Measurements from ENCODE around the gene IYD. TPM values are rescaled to one million over a fixed set of nuclear protein-coding genes. Genes with fewer than 3 reads are reported as not detected.

IYD gene
- total RNA-seq, 2 donors from 2014 or later, result not detected

- ATAC-seq (no peak), DNase-seq (ENCODE audit: low spot score) (no peak)
- no peak overlapping the region for H3K4me3 Mint-ChIP-seq
- H3K36me3 Mint-ChIP-seq, result no peaks in the 10 kb centered on the region
- H3K4me1 Mint-ChIP-seq (ENCODE audit: low read depth in 2 of 2), result no peaks in the 10 kb centered on the region
- no peak overlapping the region for H3K27ac Mint-ChIP-seq
- no peaks in the 10 kb centered on the region for H3K9me3 Mint-ChIP-seq
- peaks cover 12 to 27% of the 10 kb centered on the region in 2 donors for H3K27me3 Mint-ChIP-seq
Observed at GRCh38 chr6:150392452-150393220, 23.8 kb downstream of the IYD start.

- no peak overlapping the region for H3K27ac Mint-ChIP-seq
- DNase-seq (ENCODE audit: low spot score), result no peak
- H3K27me3 Mint-ChIP-seq, result peaks cover 7 to 22% of the 10 kb centered on the region in 2 donors
- no peak for ATAC-seq
- no peak overlapping the region for H3K4me3 Mint-ChIP-seq
- H3K4me1 Mint-ChIP-seq (ENCODE audit: low read depth in 2 of 2), result no peaks in the 10 kb centered on the region
- no peaks in the 10 kb centered on the region for H3K36me3 Mint-ChIP-seq
- no peaks in the 10 kb centered on the region for H3K9me3 Mint-ChIP-seq
Observed at GRCh38 chr6:150394053-150394898, 25.5 kb downstream of the IYD start.

GRCh38 chr6:150394899-150395295 lies 26.1 kb downstream of the IYD start:
- no peaks in the 10 kb centered on the region for H3K9me3 Mint-ChIP-seq
- ATAC-seq (no peak), DNase-seq (ENCODE audit: low spot score) (no peak)
- peaks cover 6 to 22% of the 10 kb centered on the region in 2 donors for H3K27me3 Mint-ChIP-seq
- H3K4me1 Mint-ChIP-seq (ENCODE audit: low read depth in 2 of 2), result no peaks in the 10 kb centered on the region
- no peak overlapping the region for H3K4me3 Mint-ChIP-seq
- no peaks in the 10 kb centered on the region for H3K36me3 Mint-ChIP-seq
- H3K27ac Mint-ChIP-seq, result no peak overlapping the region

- peaks cover 6 to 24% of the 10 kb centered on the region in 2 donors for H3K27me3 Mint-ChIP-seq
- H3K36me3 Mint-ChIP-seq, result no peaks in the 10 kb centered on the region
- no peak overlapping the region for H3K4me3 Mint-ChIP-seq
- no peaks in the 10 kb centered on the region for H3K4me1 Mint-ChIP-seq (ENCODE audit: low read depth in 2 of 2)
- DNase-seq (ENCODE audit: low spot score) (no peak), ATAC-seq (peak in 1 of 2 donors; percentile 51)
- no peak overlapping the region for H3K27ac Mint-ChIP-seq
- H3K9me3 Mint-ChIP-seq, result no peaks in the 10 kb centered on the region
Observed at GRCh38 chr6:150395388-150396009, 26.7 kb downstream of the IYD start.

- no peak for ATAC-seq
- no peak for DNase-seq (ENCODE audit: low spot score)
- Mint-ChIP-seq H3K27ac (no peak overlapping the region), H3K9me3 (peaks cover 4% of the 10 kb centered on the region), H3K27me3 (peaks cover 20 to 48% of the 10 kb centered on the region in 2 donors), H3K36me3 (peaks cover 14% of the 10 kb centered on the region), H3K4me3 (no peak overlapping the region), H3K4me1 (ENCODE audit: low read depth in 2 of 2) (no peaks in the 10 kb centered on the region)
Observed at GRCh38 chr6:150403458-150404246, 34.8 kb downstream of the IYD start.

- H3K4me1 Mint-ChIP-seq (ENCODE audit: low read depth in 2 of 2), result no peaks in the 10 kb centered on the region
- ATAC-seq (no peak), DNase-seq (ENCODE audit: low spot score) (no peak)
- no peak overlapping the region for H3K27ac Mint-ChIP-seq
- H3K9me3 Mint-ChIP-seq, result peaks cover 4% of the 10 kb centered on the region
- H3K27me3 Mint-ChIP-seq, result peaks cover 19 to 50% of the 10 kb centered on the region in 2 donors
- H3K36me3 Mint-ChIP-seq, result peaks cover 14% of the 10 kb centered on the region
- no peak overlapping the region for H3K4me3 Mint-ChIP-seq
Observed at GRCh38 chr6:150406948-150407347, 38.1 kb downstream of the IYD start.

DNA sequence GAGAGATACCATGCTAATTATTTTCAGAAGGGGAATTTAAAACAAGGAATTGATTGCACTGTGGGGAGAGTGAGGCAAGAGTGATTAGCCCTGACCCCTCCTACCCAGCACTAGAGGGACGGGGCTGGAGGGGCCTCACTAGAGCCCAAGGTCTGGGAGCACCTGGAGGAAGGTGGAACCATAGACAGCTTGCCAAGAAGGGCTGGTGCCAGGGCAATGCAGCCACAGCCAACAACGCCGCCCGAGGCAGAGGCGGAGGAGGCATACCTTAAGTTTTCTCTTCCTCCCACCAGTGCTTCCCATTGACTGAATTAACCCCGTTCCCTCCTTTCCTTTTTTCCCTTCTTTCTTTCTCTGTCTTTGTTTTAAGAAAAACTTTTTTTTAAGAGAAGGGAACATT lies 40.0 kb downstream of the IYD start:
- no peaks in the 10 kb centered on the region for H3K4me1 Mint-ChIP-seq (ENCODE audit: low read depth in 2 of 2)
- no peak overlapping the region for H3K27ac Mint-ChIP-seq
- H3K36me3 Mint-ChIP-seq, result peaks cover 14% of the 10 kb centered on the region
- no peak for ATAC-seq
- no peak for DNase-seq (ENCODE audit: low spot score)
- H3K27me3 Mint-ChIP-seq, result peaks cover 24 to 57% of the 10 kb centered on the region in 2 donors
- peaks cover 4% of the 10 kb centered on the region for H3K9me3 Mint-ChIP-seq
- no peak overlapping the region for H3K4me3 Mint-ChIP-seq

- Mint-ChIP-seq H3K4me3 (no peak overlapping the region), H3K9me3 (peaks cover 4% of the 10 kb centered on the region), H3K4me1 (ENCODE audit: low read depth in 2 of 2) (no peaks in the 10 kb centered on the region), H3K27ac (no peak overlapping the region), H3K36me3 (peaks cover 14% of the 10 kb centered on the region), H3K27me3 (peaks cover 30 to 60% of the 10 kb centered on the region in 2 donors)
- ATAC-seq (no peak), DNase-seq (ENCODE audit: low spot score) (no peak)
Observed at GRCh38 chr6:150409576-150410066, 40.8 kb downstream of the IYD start.

DNA sequence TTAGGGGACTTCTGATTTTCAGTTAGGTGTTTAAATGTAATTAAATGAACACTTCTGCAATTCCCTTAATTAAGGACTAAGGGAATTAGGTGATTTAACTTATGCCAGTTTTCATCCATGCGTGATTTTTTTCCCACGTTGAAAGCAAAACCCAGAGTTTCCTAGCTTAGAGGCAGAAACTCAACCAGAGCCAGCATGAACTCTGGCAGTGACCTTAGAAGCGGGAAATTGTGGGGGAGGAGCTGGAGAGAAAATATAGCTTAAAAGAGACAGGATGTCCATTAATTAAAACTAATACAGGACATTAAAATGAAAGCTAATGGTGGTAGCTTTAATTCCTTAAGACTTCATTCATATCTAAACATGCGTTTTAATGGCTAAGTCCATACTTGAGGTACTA lies 41.6 kb downstream of the IYD start:
- no peak overlapping the region for H3K27ac Mint-ChIP-seq
- H3K9me3 Mint-ChIP-seq, result no peaks in the 10 kb centered on the region
- no peaks in the 10 kb centered on the region for H3K4me1 Mint-ChIP-seq (ENCODE audit: low read depth in 2 of 2)
- H3K36me3 Mint-ChIP-seq, result peaks cover 12% of the 10 kb centered on the region
- ATAC-seq (no peak), DNase-seq (ENCODE audit: low spot score) (no peak)
- no peak overlapping the region for H3K4me3 Mint-ChIP-seq
- peaks cover 35 to 62% of the 10 kb centered on the region in 2 donors for H3K27me3 Mint-ChIP-seq

DNA sequence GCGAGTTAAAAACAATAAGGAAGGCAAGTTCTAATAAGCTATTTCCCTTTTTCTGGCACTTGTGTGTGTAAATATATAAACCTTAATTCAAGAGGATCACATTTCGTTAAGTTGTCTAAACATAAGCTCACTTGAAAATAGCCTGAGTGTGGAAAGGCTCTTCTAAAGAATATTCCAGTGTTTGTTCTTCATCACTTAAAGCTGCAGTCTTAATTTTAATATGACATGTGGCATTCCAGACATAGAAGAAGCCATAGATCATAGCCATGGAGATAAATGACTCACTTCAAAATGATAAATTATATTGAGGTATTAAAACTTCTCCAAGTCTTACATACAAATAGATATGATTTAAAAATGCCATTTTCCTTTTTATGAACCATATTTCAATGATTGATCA lies 42.1 kb downstream of the IYD start:
- no peak overlapping the region for H3K4me3 Mint-ChIP-seq
- H3K27ac Mint-ChIP-seq, result no peak overlapping the region
- no peak for ATAC-seq
- H3K4me1 Mint-ChIP-seq (ENCODE audit: low read depth in 2 of 2), result peaks cover 0 to 3% of the 10 kb centered on the region in 2 donors
- DNase-seq (ENCODE audit: low spot score), result no peak
- H3K27me3 Mint-ChIP-seq, result peaks cover 34 to 62% of the 10 kb centered on the region in 2 donors
- peaks cover 7% of the 10 kb centered on the region for H3K36me3 Mint-ChIP-seq
- H3K9me3 Mint-ChIP-seq, result no peaks in the 10 kb centered on the region

DNA sequence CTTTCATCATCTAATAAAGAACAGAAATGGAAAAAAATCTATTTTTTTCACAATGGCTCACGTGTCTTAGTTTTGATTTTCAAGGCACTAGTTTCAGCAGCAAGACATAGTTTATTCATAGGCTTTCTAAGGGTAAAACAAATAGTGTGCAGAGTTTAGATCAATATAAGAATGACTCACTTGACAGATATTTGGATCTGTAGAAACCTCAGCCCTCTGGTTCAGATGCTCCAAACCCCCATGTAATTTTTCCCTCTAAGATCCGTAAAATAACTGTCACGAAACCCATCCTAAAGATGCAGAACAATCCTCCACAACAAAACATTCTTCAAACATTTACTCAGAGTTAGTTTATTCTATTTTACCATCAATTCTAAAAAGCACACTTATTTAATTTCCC lies 43.4 kb downstream of the IYD start:
- no peak for ATAC-seq
- H3K27ac Mint-ChIP-seq, result no peak overlapping the region

GRCh38 chr6:150413198-150413597 lies 44.4 kb downstream of the IYD start:
- Mint-ChIP-seq H3K9me3 (no peaks in the 10 kb centered on the region), H3K27ac (no peak overlapping the region), H3K27me3 (peaks cover 32 to 55% of the 10 kb centered on the region in 2 donors), H3K4me3 (no peak overlapping the region), H3K4me1 (ENCODE audit: low read depth in 2 of 2) (peaks cover 10 to 17% of the 10 kb centered on the region in 2 donors), H3K36me3 (no peaks in the 10 kb centered on the region)
- DNase-seq (ENCODE audit: low spot score) (no peak), ATAC-seq (no peak)

More for the DNA sequence above, 43.4 kb downstream of the IYD start:
- Mint-ChIP-seq H3K9me3 (no peaks in the 10 kb centered on the region), H3K4me3 (no peak overlapping the region), H3K36me3 (no peaks in the 10 kb centered on the region), H3K4me1 (ENCODE audit: low read depth in 2 of 2) (peaks cover under 1 to 10% of the 10 kb centered on the region in 2 donors), H3K27me3 (peaks cover 31 to 58% of the 10 kb centered on the region in 2 donors)
- DNase-seq (ENCODE audit: low spot score), result no peak

- no peak for DNase-seq (ENCODE audit: low spot score)
- Mint-ChIP-seq H3K27ac (no peak overlapping the region), H3K36me3 (no peaks in the 10 kb centered on the region), H3K27me3 (peaks cover 31 to 55% of the 10 kb centered on the region in 2 donors), H3K4me1 (ENCODE audit: low read depth in 2 of 2) (peaks cover 17 to 22% of the 10 kb centered on the region in 2 donors), H3K4me3 (no peak overlapping the region), H3K9me3 (no peaks in the 10 kb centered on the region)
- no peak for ATAC-seq
Observed at GRCh38 chr6:150413781-150414281, 45.0 kb downstream of the IYD start.

All from natural killer cell treated with Interleukin-12 subunit alpha and Interleukin-12 subunit beta and Interleukin-15 and Interleukin-18, amount 100 ng/mL, for 72 hours (primary cell).